Stimulated activated CD4-positive, alpha-beta T cell treated with anti-CD3 and anti-CD28 coated beads, TNF-alpha, amount 100 ng/mL, for 4 hours (primary cell): Measurements from ENCODE around the gene PDE4D.

Source experiments
- DNase-seq, 3 experiments: peaks; one replicate each; pipeline ENCODE4 v3.0.0-alpha.2; 2020; ENCODE audit warnings: low read depth in 3 of 3

Gene PDE4D

DNA sequence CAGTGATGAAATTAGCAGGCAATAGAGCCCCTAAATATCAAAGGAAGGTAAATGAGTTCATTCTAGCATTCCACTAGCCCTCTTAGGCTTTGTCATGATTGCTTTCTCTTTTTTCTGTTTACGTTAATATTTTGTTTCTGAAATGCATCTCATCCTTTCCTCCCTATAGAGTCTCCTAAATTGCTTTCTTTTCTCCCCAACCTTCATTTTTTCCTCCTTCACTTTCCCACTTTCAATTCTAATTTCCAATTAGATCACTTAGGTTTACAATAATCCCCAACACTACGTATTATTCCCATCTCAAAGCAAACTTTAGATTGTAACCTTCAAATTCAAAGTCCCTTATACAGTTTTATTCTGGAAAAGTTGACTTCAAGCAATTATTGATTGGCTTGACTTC is 751.4 kb downstream of the PDE4D start:
- no peak for DNase-seq

- no peak for DNase-seq
These were observed 753.4 kb downstream of the PDE4D start for GRCh38 chr5:59140133-59140532.

DNA sequence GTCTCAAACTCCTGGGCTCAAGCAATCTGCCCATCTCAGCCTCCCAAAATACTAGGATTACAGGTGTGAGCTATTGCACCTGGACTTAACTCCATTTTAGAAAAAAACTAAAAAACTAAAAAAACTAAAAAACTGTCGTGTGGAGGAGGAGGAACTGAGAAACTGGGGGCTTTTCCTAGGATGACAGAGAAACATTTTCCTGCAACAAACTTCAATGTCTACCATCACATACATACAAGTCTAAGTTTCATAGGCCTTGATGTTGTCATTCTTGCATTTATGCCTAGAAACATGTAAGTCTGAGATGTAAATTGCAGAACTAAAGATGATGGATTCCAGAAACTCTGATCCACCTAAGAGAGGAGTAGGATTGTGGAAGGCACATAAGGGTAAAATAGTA is 753.8 kb downstream of the PDE4D start:
- no peak for DNase-seq

GRCh38 chr5:59138509-59138908 is 755.0 kb downstream of the PDE4D start:
- DNase-seq = no peak

- no peak for DNase-seq
These were observed 755.7 kb downstream of the PDE4D start for GRCh38 chr5:59137846-59138245.

- no peak for DNase-seq
These were observed 757.0 kb downstream of the PDE4D start for GRCh38 chr5:59136549-59136948.

- DNase-seq = no peak
These were observed 758.9 kb downstream of the PDE4D start for GRCh38 chr5:59134471-59135163.

- DNase-seq = no peak
These were observed 759.7 kb downstream of the PDE4D start for GRCh38 chr5:59133764-59134261.

DNA sequence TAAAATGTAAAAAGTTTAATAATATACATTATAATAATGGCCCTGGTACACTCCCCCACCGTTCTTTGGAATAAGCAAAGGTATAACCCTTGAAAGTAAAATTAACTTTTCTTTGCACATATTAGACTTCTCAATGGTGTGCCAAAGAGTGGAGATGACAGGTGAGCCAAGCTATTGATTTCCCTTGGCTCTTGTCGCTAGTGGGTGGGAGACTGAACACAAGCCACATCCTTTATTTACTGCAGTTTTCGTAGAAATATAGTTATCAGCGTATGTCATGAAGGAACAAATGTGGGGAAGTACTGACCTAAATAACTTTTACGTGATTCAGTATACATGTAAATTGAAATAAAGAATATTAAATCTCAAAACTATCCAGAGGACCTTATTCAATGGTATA is 761.4 kb downstream of the PDE4D start:
- no peak for DNase-seq

DNA sequence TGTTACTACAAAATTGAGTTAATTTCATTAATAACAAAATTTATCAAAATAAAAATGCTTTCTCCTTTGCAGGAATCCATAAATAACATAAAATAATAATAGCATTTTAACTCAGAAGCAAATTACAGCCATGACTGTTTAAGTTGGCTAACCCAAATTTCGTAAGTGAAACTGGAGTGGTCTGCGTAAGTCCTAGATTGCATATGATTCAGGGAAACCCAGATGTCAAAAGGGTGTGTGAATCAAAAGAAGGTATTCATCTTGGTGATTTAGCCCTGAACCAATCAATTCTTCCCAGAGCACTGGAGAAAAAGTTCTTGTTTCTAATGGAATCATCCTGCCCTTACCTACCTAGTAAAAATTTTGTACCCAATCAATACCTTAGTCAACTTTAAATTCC is 763.1 kb downstream of the PDE4D start:
- no peak for DNase-seq

- DNase-seq = no peak
These were observed 764.8 kb downstream of the PDE4D start for GRCh38 chr5:59128646-59129290.

GRCh38 chr5:59126708-59127573 is 766.6 kb downstream of the PDE4D start:
- DNase-seq = peak in 1 of 3 experiments; percentile 14

DNA sequence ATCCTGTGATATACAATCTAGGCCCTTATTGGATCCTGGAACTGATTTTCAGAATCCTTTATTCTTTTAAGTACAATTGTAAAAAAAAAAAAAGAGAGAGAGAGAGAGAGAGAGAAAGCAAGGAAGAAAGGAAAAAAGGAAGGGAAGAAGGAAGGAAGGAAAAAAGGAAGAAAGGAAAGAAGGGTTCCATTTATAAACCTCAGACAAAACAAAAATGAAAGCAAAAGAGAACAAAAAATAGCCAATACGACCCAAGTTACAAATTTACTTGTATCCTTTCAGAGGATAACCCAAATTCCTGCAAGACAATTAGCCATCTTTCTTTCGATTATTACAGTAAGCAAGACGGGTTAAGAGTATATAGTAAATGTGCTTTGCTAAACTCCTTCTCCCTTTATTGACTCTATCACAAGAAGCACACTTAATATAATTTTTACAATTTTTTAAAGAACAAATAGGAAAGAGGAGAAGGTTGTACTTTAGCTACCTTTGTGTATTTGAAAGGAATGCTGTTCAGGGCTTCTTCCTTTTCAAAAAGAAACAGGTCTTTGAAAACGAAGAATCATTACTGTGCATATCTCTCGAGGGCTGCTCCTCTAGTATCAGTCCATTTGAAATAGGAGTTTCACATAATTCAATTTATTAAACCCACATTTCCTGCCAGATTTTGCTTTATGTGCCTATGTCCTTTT is 767.4 kb downstream of the PDE4D start:
- DNase-seq = no peak

DNA sequence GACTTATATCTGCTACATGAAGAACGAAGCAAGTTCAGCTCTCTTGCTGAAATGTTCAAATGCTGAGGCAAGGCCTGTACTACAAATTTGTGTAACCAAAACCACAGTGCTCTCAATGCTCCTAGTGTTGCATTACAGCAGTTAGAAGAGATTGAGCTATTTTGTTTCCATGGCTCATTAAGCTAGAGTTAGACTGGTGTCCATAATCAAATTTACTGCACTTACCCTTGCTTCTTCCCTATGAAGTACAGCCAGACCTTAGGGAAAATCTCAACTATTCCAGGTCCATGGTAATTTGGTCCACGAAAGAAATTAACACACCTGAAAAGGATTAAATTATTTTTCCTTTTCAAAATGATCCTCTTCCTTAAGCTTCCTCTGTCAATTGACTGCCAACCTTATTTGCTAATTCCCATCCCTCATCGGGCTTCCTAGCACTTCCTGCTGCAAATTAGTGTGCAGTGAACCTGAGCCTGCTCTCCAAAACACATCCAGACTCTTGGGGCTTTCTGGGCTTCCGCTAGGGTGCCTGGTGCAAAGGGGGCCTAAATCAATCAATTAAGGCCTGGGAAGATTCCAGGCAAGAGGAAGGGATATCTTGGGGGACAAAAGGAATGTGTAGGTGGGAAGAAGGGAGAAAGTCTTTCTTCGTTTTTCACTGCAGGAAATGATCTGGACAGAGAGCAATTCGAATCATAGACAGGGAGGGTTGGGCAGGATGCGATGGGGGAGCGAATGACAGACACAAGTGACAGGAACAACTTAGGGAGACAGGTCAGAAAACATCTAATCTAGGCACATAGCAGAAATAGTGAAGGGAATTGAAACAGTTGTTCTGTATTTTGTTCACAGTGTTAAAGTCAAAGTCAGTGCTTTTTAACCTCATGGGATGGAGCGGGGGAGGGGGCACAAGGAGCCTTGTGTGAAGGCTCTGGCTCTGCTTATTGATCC is 768.2 kb downstream of the PDE4D start:
- DNase-seq = no peak

- no peak for DNase-seq
These were observed 769.6 kb downstream of the PDE4D start for GRCh38 chr5:59123595-59124561.

GRCh38 chr5:59119480-59119879 is 774.0 kb downstream of the PDE4D start:
- DNase-seq = no peak

DNA sequence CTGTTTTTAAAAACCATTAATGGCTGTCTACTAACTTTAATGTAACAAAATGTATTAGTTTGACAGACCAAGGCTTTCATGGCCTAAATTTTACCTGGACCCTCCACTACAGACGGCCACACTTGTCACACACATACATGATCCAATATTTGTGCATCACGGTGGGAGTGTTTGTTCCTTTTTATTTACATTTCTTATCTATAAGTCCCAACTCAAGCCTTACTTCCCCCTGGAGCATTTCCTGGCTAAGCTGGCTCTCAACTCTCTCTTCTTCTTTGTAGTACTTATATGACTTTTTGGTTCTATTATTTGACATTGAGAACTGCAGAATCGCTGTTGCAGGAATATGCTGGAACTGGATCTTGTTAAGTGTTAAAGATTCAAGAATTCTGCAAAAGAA is 776.2 kb downstream of the PDE4D start:
- DNase-seq = no peak

- DNase-seq = no peak
These were observed 777.2 kb downstream of the PDE4D start for GRCh38 chr5:59116231-59116865.

DNA sequence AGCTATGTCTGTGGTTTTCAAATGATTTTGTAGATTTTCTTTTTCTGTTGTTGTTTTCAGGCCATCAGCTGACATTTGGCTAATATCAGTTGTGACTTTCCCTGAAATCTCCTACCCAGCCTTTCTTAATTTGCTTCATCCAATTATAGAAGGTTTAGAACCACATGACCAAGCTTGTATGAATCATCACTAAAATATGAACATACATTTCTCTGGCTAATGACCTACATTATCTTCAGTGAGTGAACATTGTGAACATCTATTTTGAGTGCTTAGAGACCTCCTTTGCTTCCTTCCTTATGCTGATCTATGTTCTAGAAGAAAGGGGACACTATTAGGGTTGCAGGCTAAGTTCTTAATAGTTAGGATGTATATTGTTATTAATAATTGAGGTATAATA is 778.2 kb downstream of the PDE4D start:
- no peak for DNase-seq
